Measurements from ENCODE around the gene TCP10L.

GRCh38 chr21:32597205-32597604 is 11.9 kb upstream of the TCP10L start:
- no peak for TF ChIP-seq CTCF (IDR thresholded peaks at IDR 0.05)
- TF ChIP-seq RELA (CRISPR knock-in tag; IDR thresholded peaks at IDR 0.05; ENCODE audit: borderline replicate concordance): no peak
- no peak for TF ChIP-seq JUN (CRISPR knock-in tag; IDR thresholded peaks at IDR 0.05)
- no peak for TF ChIP-seq ELF4 (CRISPR knock-in tag; IDR thresholded peaks at IDR 0.05; ENCODE audit: low read depth)
- TF ChIP-seq ATF2 (CRISPR knock-in tag; IDR thresholded peaks at IDR 0.05; ENCODE audit: borderline replicate concordance, low read depth): no peak
- TF ChIP-seq, protein P1, sequence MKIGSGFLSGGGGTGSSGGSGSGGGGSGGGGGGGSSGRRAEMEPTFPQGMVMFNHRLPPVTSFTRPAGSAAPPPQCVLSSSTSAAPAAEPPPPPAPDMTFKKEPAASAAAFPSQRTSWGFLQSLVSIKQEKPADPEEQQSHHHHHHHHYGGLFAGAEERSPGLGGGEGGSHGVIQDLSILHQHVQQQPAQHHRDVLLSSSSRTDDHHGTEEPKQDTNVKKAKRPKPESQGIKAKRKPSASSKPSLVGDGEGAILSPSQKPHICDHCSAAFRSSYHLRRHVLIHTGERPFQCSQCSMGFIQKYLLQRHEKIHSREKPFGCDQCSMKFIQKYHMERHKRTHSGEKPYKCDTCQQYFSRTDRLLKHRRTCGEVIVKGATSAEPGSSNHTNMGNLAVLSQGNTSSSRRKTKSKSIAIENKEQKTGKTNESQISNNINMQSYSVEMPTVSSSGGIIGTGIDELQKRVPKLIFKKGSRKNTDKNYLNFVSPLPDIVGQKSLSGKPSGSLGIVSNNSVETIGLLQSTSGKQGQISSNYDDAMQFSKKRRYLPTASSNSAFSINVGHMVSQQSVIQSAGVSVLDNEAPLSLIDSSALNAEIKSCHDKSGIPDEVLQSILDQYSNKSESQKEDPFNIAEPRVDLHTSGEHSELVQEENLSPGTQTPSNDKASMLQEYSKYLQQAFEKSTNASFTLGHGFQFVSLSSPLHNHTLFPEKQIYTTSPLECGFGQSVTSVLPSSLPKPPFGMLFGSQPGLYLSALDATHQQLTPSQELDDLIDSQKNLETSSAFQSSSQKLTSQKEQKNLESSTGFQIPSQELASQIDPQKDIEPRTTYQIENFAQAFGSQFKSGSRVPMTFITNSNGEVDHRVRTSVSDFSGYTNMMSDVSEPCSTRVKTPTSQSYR (CRISPR knock-in tag; IDR thresholded peaks at IDR 0.05): no peak
- TF ChIP-seq, protein P2, sequence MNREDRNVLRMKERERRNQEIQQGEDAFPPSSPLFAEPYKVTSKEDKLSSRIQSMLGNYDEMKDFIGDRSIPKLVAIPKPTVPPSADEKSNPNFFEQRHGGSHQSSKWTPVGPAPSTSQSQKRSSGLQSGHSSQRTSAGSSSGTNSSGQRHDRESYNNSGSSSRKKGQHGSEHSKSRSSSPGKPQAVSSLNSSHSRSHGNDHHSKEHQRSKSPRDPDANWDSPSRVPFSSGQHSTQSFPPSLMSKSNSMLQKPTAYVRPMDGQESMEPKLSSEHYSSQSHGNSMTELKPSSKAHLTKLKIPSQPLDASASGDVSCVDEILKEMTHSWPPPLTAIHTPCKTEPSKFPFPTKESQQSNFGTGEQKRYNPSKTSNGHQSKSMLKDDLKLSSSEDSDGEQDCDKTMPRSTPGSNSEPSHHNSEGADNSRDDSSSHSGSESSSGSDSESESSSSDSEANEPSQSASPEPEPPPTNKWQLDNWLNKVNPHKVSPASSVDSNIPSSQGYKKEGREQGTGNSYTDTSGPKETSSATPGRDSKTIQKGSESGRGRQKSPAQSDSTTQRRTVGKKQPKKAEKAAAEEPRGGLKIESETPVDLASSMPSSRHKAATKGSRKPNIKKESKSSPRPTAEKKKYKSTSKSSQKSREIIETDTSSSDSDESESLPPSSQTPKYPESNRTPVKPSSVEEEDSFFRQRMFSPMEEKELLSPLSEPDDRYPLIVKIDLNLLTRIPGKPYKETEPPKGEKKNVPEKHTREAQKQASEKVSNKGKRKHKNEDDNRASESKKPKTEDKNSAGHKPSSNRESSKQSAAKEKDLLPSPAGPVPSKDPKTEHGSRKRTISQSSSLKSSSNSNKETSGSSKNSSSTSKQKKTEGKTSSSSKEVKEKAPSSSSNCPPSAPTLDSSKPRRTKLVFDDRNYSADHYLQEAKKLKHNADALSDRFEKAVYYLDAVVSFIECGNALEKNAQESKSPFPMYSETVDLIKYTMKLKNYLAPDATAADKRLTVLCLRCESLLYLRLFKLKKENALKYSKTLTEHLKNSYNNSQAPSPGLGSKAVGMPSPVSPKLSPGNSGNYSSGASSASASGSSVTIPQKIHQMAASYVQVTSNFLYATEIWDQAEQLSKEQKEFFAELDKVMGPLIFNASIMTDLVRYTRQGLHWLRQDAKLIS (CRISPR knock-in tag; IDR thresholded peaks at IDR 0.05; ENCODE audit: borderline replicate concordance): no peak
- TF ChIP-seq MLX (CRISPR knock-in tag; IDR thresholded peaks at IDR 0.05): no peak
- TF ChIP-seq FOXK1 (CRISPR knock-in tag; IDR thresholded peaks at IDR 0.05): no peak
- TF ChIP-seq RORB (CRISPR knock-in tag; IDR thresholded peaks at IDR 0.05): no peak
- no peak for TF ChIP-seq MAX (CRISPR knock-in tag; IDR thresholded peaks at IDR 0.05)

All from WTC11 (cell line).